NOMO-1 treated with dmso at 0.1 percent for 144 hours (cell line): ENCODE results near the gene SLC25A42.
A peak's percentile ranks its signal among the peaks of the same experiment; 100 is the strongest.
"Not testable (repeated sequence)": the region's sequence is repeated elsewhere in the genome, so short reads cannot be mapped to it uniquely, and the experiment has no call there.

Experiments
- DNase-seq: peaks from one replicate; lab custom pipeline; 2025; ENCODE audit not compliant: unreplicated experiment; lab: John Stamatoyannopoulos, UW

The SLC25A42 gene

GRCh38 chr19:19063183-19064097 is at the start of gene SLC25A42:
TSS of gene SLC25A42 (plus strand) at chr19:19063994. CDS start at chr19:19096125, 32,131 bp downstream.
- peak; percentile 100 for DNase-seq

- no peak for DNase-seq
Observed at GRCh38 chr19:19021115-19021514, 42.7 kb upstream of the SLC25A42 start.

- no peak for DNase-seq
Observed at GRCh38 chr19:19022380-19022961, 41.3 kb upstream of the SLC25A42 start.

DNA sequence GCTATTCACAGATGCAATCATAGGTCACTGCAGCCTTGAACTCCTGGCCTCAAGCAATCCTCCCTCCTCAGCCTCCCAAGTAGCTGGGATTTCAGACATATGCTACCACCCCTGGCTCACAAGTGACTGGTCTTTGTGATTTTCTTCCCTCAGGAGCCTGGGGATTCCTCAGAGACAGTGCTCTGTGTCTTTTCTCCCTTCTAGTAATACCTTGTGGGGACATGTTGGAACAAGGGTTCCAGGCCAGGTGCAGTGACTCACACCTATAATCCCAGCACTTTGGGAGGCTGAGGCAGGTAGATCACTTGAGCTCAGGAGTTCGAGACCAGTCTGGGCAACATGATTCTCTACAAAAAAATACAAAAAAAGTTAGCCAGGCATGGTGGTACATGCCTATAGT is 40.4 kb upstream of the SLC25A42 start:
- not testable (repeated sequence) for DNase-seq

GRCh38 chr19:19025861-19026260 is 37.9 kb upstream of the SLC25A42 start:
- no peak for DNase-seq

- no peak for DNase-seq
Observed at GRCh38 chr19:19026299-19026971, 37.4 kb upstream of the SLC25A42 start.

DNA sequence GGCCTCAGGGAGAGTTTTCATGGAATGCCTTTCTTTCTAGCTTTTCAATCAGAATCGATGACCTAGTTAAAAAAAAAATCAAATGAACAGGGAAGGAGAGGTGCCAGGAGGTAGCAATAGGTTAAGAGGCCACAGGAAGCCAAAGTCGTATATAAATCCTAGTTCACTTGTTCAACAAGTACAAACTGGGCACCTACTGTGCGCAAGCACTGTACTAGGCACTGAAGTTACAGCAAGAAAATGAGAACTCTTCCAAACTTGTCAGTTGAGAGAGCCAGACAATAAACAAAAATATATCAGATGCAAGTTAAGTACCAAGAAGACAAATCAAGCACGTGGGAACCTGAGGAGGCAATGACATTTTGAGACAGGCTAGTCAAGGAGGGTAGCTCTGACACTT is 36.6 kb upstream of the SLC25A42 start:
- no peak for DNase-seq

DNA sequence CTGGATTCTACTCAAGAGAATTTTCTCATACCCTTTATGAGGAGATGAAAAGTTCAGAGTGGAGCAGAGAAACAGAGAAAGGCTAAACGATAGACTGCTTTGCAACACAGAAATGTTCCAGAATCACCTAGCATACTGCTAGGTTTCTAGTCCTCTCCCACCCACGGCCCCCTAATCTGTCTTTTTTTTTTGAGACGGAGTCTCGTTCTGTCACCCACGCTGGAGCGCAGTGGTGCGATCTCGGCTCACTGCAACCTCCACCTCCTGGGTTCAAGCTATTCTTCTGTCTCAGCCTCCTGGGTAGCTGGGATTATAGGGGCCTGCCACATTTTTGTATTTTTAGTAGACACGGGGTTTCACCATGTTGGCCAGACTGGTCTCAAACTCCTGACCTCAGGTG is 35.3 kb upstream of the SLC25A42 start:
- no peak for DNase-seq

GRCh38 chr19:19031891-19032290 is 31.9 kb upstream of the SLC25A42 start:
- no peak for DNase-seq

DNA sequence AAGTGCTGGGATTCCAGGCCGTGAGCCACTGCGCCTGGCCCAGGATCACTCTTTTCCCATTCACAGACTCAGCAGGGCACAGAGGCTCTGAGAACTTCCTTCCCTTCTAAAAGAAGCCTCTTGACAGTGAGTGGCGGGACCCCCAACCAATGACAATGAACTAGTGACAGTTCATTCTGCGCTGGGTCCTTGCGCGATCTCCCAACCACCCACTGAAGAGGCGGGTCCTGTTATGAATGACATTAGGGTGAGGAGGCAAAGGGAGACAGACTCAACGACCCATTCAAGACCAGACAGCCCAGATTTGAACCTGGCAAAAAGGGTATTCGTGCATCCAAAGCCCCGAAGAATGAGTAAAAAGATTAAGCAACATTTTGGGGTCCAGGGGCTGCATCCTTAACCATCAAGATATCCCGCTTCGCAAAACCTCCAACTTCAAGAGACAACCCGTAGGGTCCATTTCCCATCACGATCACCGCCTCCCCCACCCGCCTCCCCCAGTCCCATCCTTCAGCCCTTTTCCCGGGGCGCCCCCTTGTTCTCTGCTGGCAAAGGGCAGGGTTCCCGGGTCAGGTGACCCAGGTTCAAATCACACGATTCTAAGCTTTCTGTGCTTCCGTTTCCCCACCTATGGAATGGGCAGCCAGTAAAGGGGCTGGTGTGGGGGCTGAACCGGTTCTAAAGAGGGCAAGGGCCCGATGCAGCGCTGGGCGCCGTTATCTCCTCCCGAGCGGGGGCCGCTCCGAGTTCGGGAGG is 31.2 kb upstream of the SLC25A42 start:
- DNase-seq, result peak; percentile 81

- DNase-seq, result no peak
Observed at GRCh38 chr19:19033176-19033425, 30.7 kb upstream of the SLC25A42 start.

GRCh38 chr19:19033426-19034203 is 30.2 kb upstream of the SLC25A42 start, which contains the start of the genes ARMC6 and SUGP2:
TSS of gene ARMC6 (plus strand) at chr19:19033603. CDS start at chr19:19034210, 607 bp downstream.
TSS of gene SUGP2 (minus strand) at chr19:19033517. CDS start at chr19:19031071, 2,446 bp downstream.
- peak; percentile 85 for DNase-seq

DNA sequence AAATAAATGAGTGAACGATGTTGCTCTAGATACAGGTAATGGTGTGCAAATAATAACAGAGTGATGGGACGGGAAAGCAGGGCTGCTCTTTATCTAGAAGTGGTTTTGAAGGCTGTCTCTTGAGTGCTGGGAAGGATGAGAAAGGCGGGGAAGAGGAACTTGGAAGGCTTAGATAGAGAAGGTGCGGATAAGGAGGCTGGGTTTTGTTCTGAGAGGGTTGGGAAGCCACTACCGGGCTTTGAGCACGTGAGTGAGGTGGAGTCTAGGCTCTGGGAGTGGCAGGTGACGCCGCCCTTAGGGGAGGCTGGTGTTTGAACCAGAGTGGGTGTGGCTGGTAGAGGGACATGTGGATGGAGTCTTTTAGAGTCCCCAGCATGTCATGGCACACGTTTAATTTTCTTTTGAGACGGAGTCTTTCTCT is 29.6 kb upstream of the SLC25A42 start:
- peak; percentile 97 for DNase-seq

DNA sequence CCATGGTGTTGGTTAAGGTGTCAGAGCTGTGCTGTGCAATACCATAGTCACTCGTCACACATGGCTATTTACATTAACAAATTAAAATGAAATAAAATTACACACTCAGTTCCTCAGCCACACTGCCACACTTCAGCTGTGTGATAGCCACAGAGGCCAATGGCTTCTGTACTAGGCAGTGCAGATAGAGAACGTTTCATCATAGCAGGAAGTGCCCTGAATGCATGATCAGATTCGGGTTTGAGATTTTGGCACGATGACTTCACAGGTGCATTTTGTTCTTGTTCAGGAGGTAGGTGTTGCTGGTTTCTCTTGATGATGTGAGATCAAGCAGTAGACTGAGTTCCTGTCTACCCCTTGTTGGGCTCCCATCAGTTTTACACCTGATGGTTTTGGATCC is 23.9 kb upstream of the SLC25A42 start:
- DNase-seq, result no peak

- DNase-seq, result no peak
Observed at GRCh38 chr19:19040417-19040816, 23.4 kb upstream of the SLC25A42 start.

GRCh38 chr19:19042732-19043280 is 21.0 kb upstream of the SLC25A42 start:
- no peak for DNase-seq

- no peak for DNase-seq
Observed at GRCh38 chr19:19043481-19043880, 20.3 kb upstream of the SLC25A42 start.

DNA sequence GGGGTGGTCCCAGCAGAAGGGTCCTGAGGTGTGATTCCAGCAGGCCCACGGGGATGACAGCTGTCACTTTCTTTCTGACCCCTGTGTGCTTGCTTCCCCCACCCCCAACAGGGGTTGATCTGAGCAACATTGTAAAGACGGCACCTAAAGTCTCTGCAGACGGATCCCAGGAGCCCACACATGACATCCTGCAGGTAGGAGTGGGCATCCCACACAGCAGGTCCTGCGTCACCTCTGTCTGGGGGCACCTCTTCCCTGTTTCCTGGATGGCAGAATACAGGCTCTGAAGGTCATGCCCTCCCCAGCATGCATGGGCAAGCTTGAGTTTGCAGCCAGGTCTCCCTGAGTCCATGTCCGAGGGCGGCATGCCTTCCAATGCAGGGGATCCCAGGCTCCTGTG is 19.9 kb upstream of the SLC25A42 start:
- DNase-seq, result no peak

GRCh38 chr19:19049406-19049805 is 14.4 kb upstream of the SLC25A42 start:
- no peak for DNase-seq

DNA sequence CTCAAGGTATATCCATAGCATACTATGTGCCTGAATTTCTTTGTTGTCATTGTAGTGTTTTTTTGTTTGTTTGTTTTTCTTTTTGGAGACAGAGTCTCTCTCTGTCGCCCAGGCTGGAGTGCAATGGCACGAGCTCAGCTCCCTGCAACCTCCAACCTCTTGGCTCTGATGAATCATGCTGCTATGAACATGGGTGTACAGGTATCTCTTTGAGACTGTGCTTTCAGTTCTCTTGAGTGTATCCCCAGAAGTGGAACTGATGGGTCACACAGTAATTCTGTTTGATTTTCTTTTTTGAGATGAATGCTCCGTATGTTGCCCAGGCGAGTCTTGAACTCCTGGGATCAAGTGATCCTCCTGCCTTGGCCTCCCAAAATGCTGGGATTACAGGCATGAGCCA is 13.7 kb upstream of the SLC25A42 start:
- DNase-seq, result no peak
